Muscle layer of duodenum (tissue), 2 donors: Measurements from ENCODE around the gene CEACAM7.
"Not testable (repeated sequence)": the region's sequence is repeated elsewhere in the genome, so short reads cannot be mapped to it uniquely, and the experiment has no call there.

Source experiments
- H3K27ac ChIP-seq: one replicate; pipeline ENCODE4 v1.7.0; 2013; ENCODE audit warnings: mild to moderate bottlenecking, low read length
- H3K27me3 ChIP-seq: one replicate; pipeline ENCODE4 v1.7.0; 2013; ENCODE audit warnings: low read depth, mild to moderate bottlenecking, control low read depth, low read length
- H3K36me3 ChIP-seq, 2 donors: one replicate each; pipeline ENCODE4 v1.7.0; 2013; ENCODE audit warnings: low read length in 2 of 2, control low read depth in 1 of 2, mild to moderate bottlenecking in 1 of 2; ENCODE audit not compliant: insufficient read depth in 2 of 2, control insufficient read depth in 1 of 2
- H3K4me1 ChIP-seq, 2 donors: one replicate each; pipeline ENCODE4 v1.7.0; 2013; ENCODE audit warnings: low read length in 2 of 2, mild to moderate bottlenecking in 2 of 2, control low read depth in 1 of 2, moderate library complexity in 1 of 2; ENCODE audit not compliant: insufficient read depth in 2 of 2, control insufficient read depth in 1 of 2
- H3K4me3 ChIP-seq, 2 donors: one replicate each; pipeline ENCODE4 v1.7.0; 2013; ENCODE audit warnings: low read length in 2 of 2, low read depth in 1 of 2, mild to moderate bottlenecking in 1 of 2
- H3K9me3 ChIP-seq, 2 donors: one replicate each; pipeline ENCODE4 v1.7.0; 2013; ENCODE audit warnings: low read length in 2 of 2, control low read depth in 1 of 2, mild to moderate bottlenecking in 1 of 2; ENCODE audit not compliant: control insufficient read depth in 1 of 2
- donor health status: healthy.

CEACAM7 gene

DNA sequence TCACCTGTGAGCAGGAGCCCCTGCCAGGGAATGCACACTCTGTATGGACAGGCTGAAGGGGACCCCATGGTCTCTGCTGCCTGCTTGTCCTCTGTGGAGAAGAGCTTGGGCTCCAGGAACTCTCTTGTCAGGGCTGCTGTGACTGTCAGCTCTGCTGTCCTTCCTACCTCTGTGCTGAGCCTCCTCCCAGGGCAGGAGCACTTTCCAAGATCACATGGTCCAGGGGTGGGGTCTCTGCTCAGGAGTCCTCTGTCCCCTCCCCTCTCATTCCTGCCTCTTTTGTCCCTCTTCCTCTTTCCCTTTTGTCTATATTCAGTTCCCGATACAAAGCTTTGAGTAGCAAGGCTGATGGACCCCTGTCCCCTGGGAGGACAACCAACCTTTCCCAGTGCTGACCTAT is at the start of gene CEACAM7:
CEACAM7 (minus strand) TSS at position 173 of the 400 bp plus-strand sequence; CDS start at position 68, 105 bp downstream.
- H3K27ac ChIP-seq = no peak within 1 kb of the TSS
- H3K36me3 ChIP-seq = no peaks in the 10 kb centered on the region
- H3K4me3 ChIP-seq = no peak within 1 kb of the TSS
- peaks cover 0 to 11% of the 10 kb centered on the region in 2 donors for H3K9me3 ChIP-seq
- peaks cover 3% of the 10 kb centered on the region for H3K27me3 ChIP-seq
- no peaks in the 10 kb centered on the region for H3K4me1 ChIP-seq

DNA sequence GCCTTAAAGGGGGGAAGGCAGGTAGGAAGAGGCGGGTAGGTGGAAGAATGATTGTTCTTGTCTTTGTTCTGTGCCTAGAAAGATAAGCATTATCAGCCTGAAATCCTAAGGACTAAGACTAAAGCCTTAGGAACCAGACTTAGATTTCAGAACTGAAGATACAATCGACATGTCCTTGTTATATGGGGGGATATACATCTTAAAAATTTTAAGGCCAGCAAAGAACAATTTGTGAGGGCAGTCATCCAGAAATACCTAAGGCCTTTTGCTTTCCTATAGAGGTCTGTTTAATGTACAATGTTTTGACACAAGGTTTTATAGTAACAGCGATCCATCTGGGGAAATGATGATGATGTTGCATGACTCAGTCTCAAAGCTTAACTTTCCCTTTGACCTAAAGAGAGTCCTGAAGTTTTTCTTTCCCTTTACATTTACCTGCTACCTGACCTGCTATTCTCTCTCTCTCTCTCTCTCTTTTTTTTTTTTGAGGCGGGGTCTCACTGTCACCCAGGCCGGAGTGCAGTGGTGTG is 47.1 kb upstream of the CEACAM7 start:
- H3K4me1 ChIP-seq = no peaks in the 10 kb centered on the region
- no peaks in the 10 kb centered on the region for H3K9me3 ChIP-seq
- no peaks in the 10 kb centered on the region for H3K36me3 ChIP-seq
- H3K27ac ChIP-seq = peak overlapping the region; percentile 89
- no peak overlapping the region for H3K4me3 ChIP-seq
- H3K27me3 ChIP-seq = no peaks in the 10 kb centered on the region

DNA sequence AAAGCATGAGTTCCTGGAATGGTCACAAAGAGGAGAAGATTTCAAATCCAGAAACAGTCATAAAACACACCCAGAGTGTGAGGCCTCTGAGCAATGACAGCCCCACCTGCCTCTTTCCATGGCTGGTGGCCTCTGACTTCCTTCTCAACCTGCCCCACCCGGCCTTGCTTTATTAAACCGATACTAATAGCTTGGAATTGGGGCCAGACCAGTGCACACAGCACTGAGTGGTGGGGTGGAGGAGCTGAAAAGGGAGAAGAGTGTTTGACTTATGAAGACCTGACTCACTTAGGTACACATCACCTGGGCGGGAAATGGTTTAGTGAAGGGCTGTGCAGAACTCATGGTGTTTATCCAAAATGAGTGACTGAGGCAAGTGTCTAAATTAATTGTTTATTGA is 46.5 kb upstream of the CEACAM7 start:
- Histone ChIP-seq H3K4me3 (no peak overlapping the region), H3K9me3 (no peaks in the 10 kb centered on the region), H3K27ac (peak overlapping the region; percentile 89), H3K27me3 (no peaks in the 10 kb centered on the region), H3K36me3 (no peaks in the 10 kb centered on the region), H3K4me1 (no peaks in the 10 kb centered on the region)

DNA sequence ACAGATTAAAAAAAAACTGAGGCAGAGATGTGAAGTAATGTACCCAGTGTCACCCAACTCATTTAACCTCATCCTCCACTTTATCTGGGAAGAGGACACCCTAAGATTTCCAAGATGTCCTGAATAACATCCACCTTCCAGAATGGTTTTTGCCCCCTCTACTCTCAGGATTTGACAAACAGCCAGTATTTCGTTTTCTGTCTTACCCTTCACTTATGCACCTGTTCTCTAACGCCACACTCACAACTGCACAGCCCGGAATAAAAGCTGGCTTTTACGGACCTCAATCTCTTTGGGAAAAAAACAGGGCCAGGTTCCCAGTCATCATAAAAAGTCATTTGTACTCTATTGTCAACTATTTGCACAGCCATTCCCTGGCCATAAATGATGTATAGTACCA is 46.1 kb upstream of the CEACAM7 start:
- Histone ChIP-seq H3K4me1 (no peaks in the 10 kb centered on the region), H3K9me3 (no peaks in the 10 kb centered on the region), H3K4me3 (no peak overlapping the region), H3K27ac (peak overlapping the region; percentile 89), H3K27me3 (no peaks in the 10 kb centered on the region), H3K36me3 (no peaks in the 10 kb centered on the region)

DNA sequence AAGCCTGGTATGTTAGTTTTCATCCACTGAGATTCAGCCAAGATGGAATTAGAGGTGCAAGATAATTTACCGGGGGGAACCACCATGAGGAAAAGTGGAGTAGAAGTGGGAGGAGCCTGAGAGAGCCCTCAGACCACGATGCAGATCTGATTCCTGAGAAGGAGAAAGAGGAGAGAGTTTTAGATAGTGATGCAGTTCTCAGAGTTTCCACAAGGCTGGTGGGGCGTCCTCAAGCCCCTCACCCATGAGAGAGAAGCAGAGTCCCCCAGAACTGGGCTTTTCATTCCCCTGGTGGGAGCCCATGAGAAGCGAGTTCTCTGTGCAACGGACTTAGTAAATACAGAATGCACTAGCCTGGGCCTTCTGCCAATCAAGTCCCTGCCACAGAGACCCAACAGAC is 38.4 kb upstream of the CEACAM7 start:
- H3K4me1 ChIP-seq = no peaks in the 10 kb centered on the region
- H3K27me3 ChIP-seq = no peaks in the 10 kb centered on the region
- no peak overlapping the region for H3K4me3 ChIP-seq
- H3K36me3 ChIP-seq = no peaks in the 10 kb centered on the region
- no peak overlapping the region for H3K27ac ChIP-seq
- H3K9me3 ChIP-seq = no peaks in the 10 kb centered on the region

DNA sequence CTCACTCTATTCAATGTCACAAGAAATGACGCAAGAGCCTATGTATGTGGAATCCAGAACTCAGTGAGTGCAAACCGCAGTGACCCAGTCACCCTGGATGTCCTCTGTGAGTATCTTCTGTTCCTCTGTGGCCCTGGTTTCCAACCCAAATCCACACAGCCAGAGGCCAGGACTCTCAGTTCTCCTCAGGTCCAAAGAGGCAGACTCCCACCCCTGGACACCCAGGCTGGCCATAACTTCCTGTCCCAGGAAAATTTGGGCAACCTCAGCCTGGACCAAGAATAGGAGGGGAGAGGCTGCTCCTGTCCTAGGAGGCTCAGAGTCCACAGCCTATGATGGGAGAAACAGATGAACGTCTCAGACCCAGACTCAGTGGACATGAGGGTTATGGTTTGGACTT is 32.0 kb upstream of the CEACAM7 start:
- Histone ChIP-seq H3K9me3 (no peaks in the 10 kb centered on the region), H3K4me3 (no peak overlapping the region), H3K27ac (no peak overlapping the region), H3K4me1 (no peaks in the 10 kb centered on the region), H3K36me3 (no peaks in the 10 kb centered on the region), H3K27me3 (no peaks in the 10 kb centered on the region)

DNA sequence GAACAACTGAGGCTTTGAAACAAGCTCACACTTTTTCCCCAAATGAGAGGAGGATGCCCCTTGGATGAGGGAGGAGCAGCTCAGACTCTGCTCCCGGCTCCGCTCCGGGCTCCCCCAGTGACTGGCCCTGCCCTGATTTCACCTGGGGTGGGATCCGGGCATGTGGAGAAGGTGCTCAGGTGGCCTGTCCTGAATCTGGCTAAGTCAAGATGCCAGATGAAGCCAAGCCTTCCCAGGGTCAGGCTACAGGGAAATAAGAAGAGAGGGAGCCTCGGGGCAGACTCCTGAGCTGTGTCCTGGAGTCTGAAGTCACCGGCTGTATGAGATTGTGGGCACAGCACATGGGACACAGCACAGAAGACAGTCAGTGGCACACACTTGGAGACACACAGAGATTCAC is 30.7 kb upstream of the CEACAM7 start:
- no peak overlapping the region for H3K27ac ChIP-seq
- no peak overlapping the region for H3K4me3 ChIP-seq
- H3K27me3 ChIP-seq = no peaks in the 10 kb centered on the region
- H3K4me1 ChIP-seq = no peaks in the 10 kb centered on the region
- H3K9me3 ChIP-seq = no peaks in the 10 kb centered on the region
- no peaks in the 10 kb centered on the region for H3K36me3 ChIP-seq

DNA sequence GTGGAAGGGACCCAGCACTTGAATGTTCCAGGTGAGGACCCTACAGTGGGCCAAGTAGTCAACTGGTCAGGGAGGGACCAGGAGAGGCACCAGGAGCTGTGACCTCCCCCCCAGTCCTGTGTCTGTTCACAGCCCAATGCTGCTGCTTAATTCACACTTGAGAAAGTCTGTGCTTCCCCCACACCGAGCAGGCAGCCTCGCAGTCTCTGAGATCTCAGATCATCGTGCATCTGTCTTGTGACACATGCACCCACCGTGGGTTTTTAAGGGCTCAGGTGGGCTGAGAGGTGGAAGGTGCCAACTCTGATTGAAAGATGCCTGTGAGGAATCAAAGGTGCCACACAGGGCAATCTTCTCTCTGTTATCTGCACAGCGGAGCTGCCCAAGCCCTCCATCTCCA is 26.5 kb upstream of the CEACAM7 start:
- H3K27me3 ChIP-seq = no peaks in the 10 kb centered on the region
- H3K4me3 ChIP-seq = no peak overlapping the region
- H3K4me1 ChIP-seq = no peaks in the 10 kb centered on the region
- H3K9me3 ChIP-seq = no peaks in the 10 kb centered on the region
- H3K36me3 ChIP-seq = no peaks in the 10 kb centered on the region
- H3K27ac ChIP-seq = no peak overlapping the region

DNA sequence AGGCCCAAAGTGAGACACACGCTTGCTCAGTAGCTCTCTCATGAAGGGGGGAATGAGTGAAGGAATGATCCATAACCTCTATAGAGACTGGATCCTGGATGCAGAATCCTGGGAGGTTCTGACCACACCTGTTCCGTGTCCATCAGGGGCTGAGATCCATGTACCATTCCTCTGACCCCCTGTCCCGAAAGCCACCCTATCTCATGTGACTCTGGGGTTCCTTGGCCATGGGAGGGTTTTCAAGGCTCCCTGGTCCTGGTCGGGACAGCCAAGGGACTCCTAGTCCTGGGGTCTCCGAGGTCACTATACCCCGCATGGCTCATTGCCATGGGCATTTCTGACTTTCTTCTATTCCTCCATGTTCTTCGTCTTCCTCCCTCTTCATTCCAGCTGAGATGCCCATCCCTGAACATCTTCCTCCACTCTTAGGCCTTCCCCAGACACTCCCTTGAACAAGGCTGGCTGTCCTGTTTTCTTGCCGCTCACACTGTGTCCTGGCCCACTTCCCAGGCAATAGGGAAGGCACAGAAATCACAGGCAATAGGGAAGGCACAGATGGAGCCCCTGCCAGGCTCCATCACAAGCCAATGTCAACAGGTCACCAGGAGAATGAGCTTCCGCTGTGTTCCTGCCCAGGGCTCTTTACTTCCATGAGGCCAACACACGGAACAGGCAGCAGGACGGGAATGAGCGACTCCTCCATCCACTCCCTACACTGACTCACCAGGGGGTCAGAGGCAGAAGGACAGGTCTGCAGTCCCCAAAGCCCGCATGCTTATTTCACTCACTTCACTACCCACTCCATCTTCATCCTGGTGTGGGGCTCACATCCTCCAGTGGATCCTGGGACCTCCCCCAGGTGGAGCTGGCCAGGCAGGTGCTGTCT is 23.5 kb upstream of the CEACAM7 start:
- Histone ChIP-seq H3K36me3 (no peaks in the 10 kb centered on the region), H3K9me3 (no peaks in the 10 kb centered on the region), H3K27me3 (no peaks in the 10 kb centered on the region), H3K4me1 (no peaks in the 10 kb centered on the region), H3K27ac (no peak overlapping the region), H3K4me3 (no peak overlapping the region)

DNA sequence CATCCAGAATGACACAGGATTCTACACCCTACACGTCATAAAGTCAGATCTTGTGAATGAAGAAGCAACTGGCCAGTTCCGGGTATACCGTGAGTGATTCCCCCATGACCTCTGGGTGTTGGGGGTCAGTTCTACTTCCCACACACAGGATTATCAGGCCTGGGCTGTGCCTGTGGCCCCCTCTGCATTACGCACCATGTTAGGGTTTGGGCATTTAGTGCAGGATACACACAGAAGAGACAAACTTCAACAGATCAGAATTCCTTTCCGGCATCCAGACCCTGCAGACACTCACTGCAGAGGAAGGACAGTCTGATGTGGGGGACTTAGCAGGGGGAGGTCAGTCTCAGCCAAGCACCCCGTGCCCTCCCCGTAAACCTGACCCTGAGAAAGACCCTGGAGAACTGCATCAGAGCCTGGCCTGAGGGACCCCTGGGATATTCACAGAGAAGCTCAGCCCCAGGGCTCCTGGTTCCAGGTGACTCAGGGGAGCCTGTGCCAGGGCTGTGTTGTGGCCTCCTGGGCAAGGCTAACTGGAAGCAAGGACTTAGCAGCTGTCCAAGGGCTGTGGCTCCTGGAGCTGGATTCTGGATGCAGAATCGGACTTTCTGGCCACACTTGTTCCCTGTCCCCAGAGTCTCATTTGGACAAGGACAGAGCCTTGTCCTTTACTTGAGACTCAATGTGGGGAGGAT is 22.0 kb upstream of the CEACAM7 start:
- Histone ChIP-seq H3K4me1 (no peaks in the 10 kb centered on the region), H3K27ac (no peak overlapping the region), H3K9me3 (no peaks in the 10 kb centered on the region), H3K27me3 (no peaks in the 10 kb centered on the region), H3K4me3 (no peak overlapping the region), H3K36me3 (no peaks in the 10 kb centered on the region)

DNA sequence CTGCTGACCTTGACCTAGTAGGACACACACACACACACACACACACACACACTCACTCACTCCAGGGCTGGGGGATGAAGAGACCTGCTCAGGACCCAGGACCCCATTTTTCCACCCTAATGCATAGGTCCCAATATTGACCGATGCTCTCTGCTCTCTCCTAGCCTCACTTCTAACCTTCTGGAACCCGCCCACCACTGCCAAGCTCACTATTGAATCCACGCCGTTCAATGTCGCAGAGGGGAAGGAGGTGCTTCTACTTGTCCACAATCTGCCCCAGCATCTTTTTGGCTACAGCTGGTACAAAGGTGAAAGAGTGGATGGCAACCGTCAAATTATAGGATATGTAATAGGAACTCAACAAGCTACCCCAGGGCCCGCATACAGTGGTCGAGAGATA is 21.4 kb upstream of the CEACAM7 start:
- H3K27me3 ChIP-seq, H3K4me3 ChIP-seq, H3K4me1 ChIP-seq, H3K27ac ChIP-seq, H3K36me3 ChIP-seq, H3K9me3 ChIP-seq: not testable (repeated sequence)
